ENCODE data around the gene PSMD9.

Gene PSMD9

GRCh38 chr12:121949648-121950397, 61.2 kb downstream of the PSMD9 start:
- no peak for DNase-seq

GRCh38 chr12:121953117-121953692, 64.6 kb downstream of the PSMD9 start:
- no peak for DNase-seq

GRCh38 chr12:121953695-121954094, 65.1 kb downstream of the PSMD9 start:
- no peak for DNase-seq

- DNase-seq, result peak in 1 of 58 donors; percentile 6
Measured at GRCh38 chr12:121955258-121956237, 67.0 kb downstream of the PSMD9 start.

- DNase-seq, result no peak
Measured at GRCh38 chr12:121957861-121958515, 69.4 kb downstream of the PSMD9 start.

- DNase-seq, result peak in 1 of 58 donors; percentile 22
Measured at GRCh38 chr12:121958541-121959240, 70.1 kb downstream of the PSMD9 start.

- DNase-seq, result no peak
Measured at GRCh38 chr12:121960541-121960940, 72.0 kb downstream of the PSMD9 start.

GRCh38 chr12:121961195-121961879, 72.7 kb downstream of the PSMD9 start:
- no peak for DNase-seq

GRCh38 chr12:121963341-121964018, 74.9 kb downstream of the PSMD9 start:
- no peak for DNase-seq

GRCh38 chr12:121964813-121965643, 76.4 kb downstream of the PSMD9 start:
- no peak for DNase-seq

- no peak for DNase-seq
Measured at GRCh38 chr12:121966959-121967358, 78.4 kb downstream of the PSMD9 start.

Measured in anterior cingulate cortex (tissue), 58 donors.